OCI-LY1 (cell line): Measurements from ENCODE around the gene CPSF4.

Experiments used
- H2AFZ ChIP-seq: fragments of 200-600 bp; sonication (generic), shearing (Covaris generic); 2 replicates; pipeline ENCODE4 v1.6.0; 2014; ENCODE audit warnings: antibody characterized with exemption, mild to moderate bottlenecking, low read length
- H3F3A ChIP-seq: fragments of 200-600 bp; sonication (generic), shearing (Covaris generic); 2 replicates; pipeline ENCODE4 v1.6.0; 2014; ENCODE audit warnings: mild to moderate bottlenecking, antibody characterized with exemption, low read length, moderate library complexity; ENCODE audit not compliant: insufficient read depth
- H3K27ac ChIP-seq: fragments of 200-600 bp; sonication (generic); 2 replicates; pipeline ENCODE4 v1.5.1; 2014; ENCODE audit warnings: low read length, mixed run types, mild to moderate bottlenecking, low read depth; ENCODE audit not compliant: poor library complexity, severe bottlenecking
- H3K27me3 ChIP-seq: fragments of 200-600 bp; sonication (generic); 2 replicates; pipeline ENCODE4 v1.6.0; 2014; ENCODE audit warnings: antibody characterized with exemption, mild to moderate bottlenecking, low read length, moderate library complexity; ENCODE audit not compliant: insufficient read depth
- H3K36me3 ChIP-seq: fragments of 200-600 bp; sonication (generic); 2 replicates; pipeline ENCODE4 v1.6.1; 2014; ENCODE audit warnings: mild to moderate bottlenecking, antibody characterized with exemption, low read length, moderate library complexity, mixed read lengths; ENCODE audit not compliant: insufficient read depth
- H3K4me1 ChIP-seq: fragments of 200-600 bp; sonication (generic); 2 replicates; pipeline ENCODE4 v1.5.1; 2014; ENCODE audit warnings: mild to moderate bottlenecking, low read length, moderate library complexity; ENCODE audit not compliant: insufficient read depth, severe bottlenecking
- H3K4me2 ChIP-seq: fragments of 200-600 bp; sonication (generic), shearing (Covaris generic); 2 replicates; pipeline ENCODE4 v1.6.1; 2014; ENCODE audit warnings: low read length
- H3K4me3 ChIP-seq: fragments of 200-600 bp; sonication (generic); 2 replicates; pipeline ENCODE4 v1.5.1; 2014; ENCODE audit warnings: low read length, low read depth, mild to moderate bottlenecking, mixed read lengths; ENCODE audit not compliant: poor library complexity, severe bottlenecking
- H3K79me2 ChIP-seq: fragments of 200-600 bp; shearing (Covaris generic); 2 replicates; pipeline ENCODE4 v1.6.1; 2016; ENCODE audit warnings: mixed run types, low read length, mixed read lengths; ENCODE audit not compliant: insufficient read depth
- H3K9ac ChIP-seq: fragments of 200-600 bp; sonication (generic), shearing (Covaris generic); 2 replicates; pipeline ENCODE4 v1.6.1; 2014; ENCODE audit warnings: mild to moderate bottlenecking, low read length, mixed read lengths
- H3K9me2 ChIP-seq: fragments of 200-600 bp; sonication (generic), shearing (Covaris generic); 2 replicates; pipeline ENCODE4 v1.6.1; 2014; ENCODE audit warnings: low read depth, mild to moderate bottlenecking, low read length, mixed read lengths
- H3K9me3 ChIP-seq: fragments of 200-600 bp; shearing (Covaris generic); 2 replicates; pipeline ENCODE4 v1.6.1; 2014; ENCODE audit warnings: low read length, mixed read lengths
- H4K20me1 ChIP-seq: fragments of 200-600 bp; sonication (generic), shearing (Covaris generic); 2 replicates; pipeline ENCODE4 v1.6.0; 2016; ENCODE audit warnings: mild to moderate bottlenecking, low read length; ENCODE audit not compliant: insufficient read depth
- CTCF ChIP-seq: fragments of 200-600 bp; sonication (generic), shearing (Covaris generic); IDR thresholded peaks from 2 replicates; pipeline ENCODE4 v1.5.1; 2017; ENCODE audit warnings: mild to moderate bottlenecking, antibody characterized with exemption, low read length, moderate library complexity, mixed read lengths
- EZH2 ChIP-seq: fragments of 200-600 bp; sonication (generic), shearing (Covaris generic); IDR thresholded peaks from 2 replicates; pipeline ENCODE4 v1.8.0; 2017; ENCODE audit warnings: borderline replicate concordance, mixed run types, mild to moderate bottlenecking, antibody characterized with exemption, low read length, moderate library complexity, mixed read lengths

CPSF4 gene

GRCh38 chr7:99419323-99420021, 19.3 kb upstream of the CPSF4 start:
- Histone ChIP-seq H2AFZ (no peak overlapping the region), H3K27me3 (no peaks in the 10 kb centered on the region), H3K9me3 (no peaks in the 10 kb centered on the region), H3K4me1 (no peaks in the 10 kb centered on the region), H3K27ac (no peak overlapping the region), H3F3A (no peaks in the 10 kb centered on the region), H4K20me1 (no peaks in the 10 kb centered on the region), H3K4me2 (no peak overlapping the region), H3K36me3 (peaks cover 96% of the 10 kb centered on the region), H3K9ac (no peak overlapping the region), H3K4me3 (no peak overlapping the region), H3K79me2 (no peaks in the 10 kb centered on the region), H3K9me2 (no peaks in the 10 kb centered on the region)
- TF ChIP-seq EZH2 (no peak), CTCF (no peak)

- Histone ChIP-seq H3K4me2 (no peak overlapping the region), H3K4me1 (no peaks in the 10 kb centered on the region), H3K27me3 (no peaks in the 10 kb centered on the region), H3K9me3 (no peaks in the 10 kb centered on the region), H4K20me1 (no peaks in the 10 kb centered on the region), H3K27ac (no peak overlapping the region), H3K4me3 (no peak overlapping the region), H3F3A (no peaks in the 10 kb centered on the region), H3K79me2 (no peaks in the 10 kb centered on the region), H3K9ac (no peak overlapping the region), H3K9me2 (no peaks in the 10 kb centered on the region), H2AFZ (no peak overlapping the region), H3K36me3 (peaks cover 96% of the 10 kb centered on the region)
- no peak for TF ChIP-seq CTCF
- no peak for TF ChIP-seq EZH2
These were observed 18.5 kb upstream of the CPSF4 start for GRCh38 chr7:99420213-99420612.

- Histone ChIP-seq H3K9me2 (no peaks in the 10 kb centered on the region), H4K20me1 (no peaks in the 10 kb centered on the region), H3K27me3 (no peaks in the 10 kb centered on the region), H3K9me3 (no peaks in the 10 kb centered on the region), H3K4me1 (no peaks in the 10 kb centered on the region), H3K9ac (no peak overlapping the region), H3K79me2 (no peaks in the 10 kb centered on the region), H3K4me2 (no peak overlapping the region), H3K36me3 (peaks cover 98% of the 10 kb centered on the region), H3K4me3 (no peak overlapping the region), H3K27ac (no peak overlapping the region), H3F3A (no peaks in the 10 kb centered on the region), H2AFZ (no peak overlapping the region)
- TF ChIP-seq EZH2 (no peak), CTCF (no peak)
These were observed 17.8 kb upstream of the CPSF4 start for GRCh38 chr7:99420986-99421385.
